Fibroblast of villous mesenchyme (primary cell): Measurements from ENCODE around the gene PRPF40B. TPM values are rescaled to one million over a fixed set of nuclear protein-coding genes. Genes with fewer than 3 reads are reported as not detected.

Experiments
- DNase-seq: peaks from one replicate; pipeline ENCODE4 v3.0.0-alpha.2; 2010; ENCODE audit warnings: low read depth
- H3K4me3 ChIP-seq: 2 replicates; pipeline ENCODE4 v1.5.1; 2011; ENCODE audit warnings: low read depth, mild to moderate bottlenecking, low read length
- CTCF ChIP-seq: IDR thresholded peaks from 2 replicates; pipeline ENCODE4 v1.5.1; 2012; ENCODE audit warnings: low read depth, mild to moderate bottlenecking, low read length; ENCODE audit not compliant: insufficient read depth
- total RNA-seq: library from RNA; depleted of rRNA; stranded (reverse); fragments of >200 nt; gene quantifications from 2 replicates; pipeline ENCODE4 v1.2.3, GENCODE V29; 2012

The PRPF40B gene
- total RNA-seq, 1 donor: 8.2 TPM

GRCh38 chr12:49631336-49631907, 8.1 kb downstream of the PRPF40B start:
- DNase-seq: no peak
- TF ChIP-seq CTCF: no peak
- H3K4me3 ChIP-seq: no peak overlapping the region

GRCh38 chr12:49632401-49632800, 9.0 kb downstream of the PRPF40B start:
- TF ChIP-seq CTCF: no peak
- H3K4me3 ChIP-seq: no peak overlapping the region
- no peak for DNase-seq

- DNase-seq: no peak
- H3K4me3 ChIP-seq: no peak overlapping the region
- no peak for TF ChIP-seq CTCF
Measured at GRCh38 chr12:49632986-49633702, 9.8 kb downstream of the PRPF40B start.

- no peak overlapping the region for H3K4me3 ChIP-seq
- no peak for TF ChIP-seq CTCF
- DNase-seq: no peak
Measured at GRCh38 chr12:49633703-49634345, 10.5 kb downstream of the PRPF40B start.

- H3K4me3 ChIP-seq: no peak overlapping the region
- no peak for DNase-seq
- no peak for TF ChIP-seq CTCF
Measured at GRCh38 chr12:49635036-49635435, 11.7 kb downstream of the PRPF40B start.

GRCh38 chr12:49635656-49636055, 12.3 kb downstream of the PRPF40B start:
- no peak for TF ChIP-seq CTCF
- H3K4me3 ChIP-seq: no peak overlapping the region
- no peak for DNase-seq
